DMS153 treated with DMSO at 0.1 percent for 48 hours (cell line): ENCODE results near the gene NEURL2.
"Not testable (repeated sequence)": the region's sequence is repeated elsewhere in the genome, so short reads cannot be mapped to it uniquely, and the experiment has no call there.

ENCODE experiments used
- DNase-seq: peaks from one replicate; lab custom pipeline; 2025; ENCODE audit not compliant: unreplicated experiment; lab: John Stamatoyannopoulos, UW

The NEURL2 gene

DNA sequence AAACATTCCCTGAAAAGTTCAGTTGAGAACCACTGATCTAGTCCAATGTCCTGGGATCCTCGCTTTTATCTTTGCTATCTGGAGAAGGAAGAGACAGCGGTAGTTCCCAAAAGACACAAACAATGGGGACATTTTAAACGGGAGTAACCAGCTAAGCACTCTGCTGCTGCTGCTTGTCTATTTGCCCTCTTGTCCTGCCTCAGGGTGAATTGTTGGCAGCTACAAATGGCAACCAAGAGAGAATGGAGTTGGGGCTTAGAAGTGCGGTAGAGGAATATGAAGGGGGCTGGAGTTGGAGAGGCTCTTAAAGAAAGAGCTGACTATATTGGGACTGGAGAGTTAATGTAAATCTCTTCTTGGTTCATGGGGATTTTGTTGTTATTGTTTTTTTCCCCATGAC lies 16.4 kb downstream of the NEURL2 start:
- no peak for DNase-seq

DNA sequence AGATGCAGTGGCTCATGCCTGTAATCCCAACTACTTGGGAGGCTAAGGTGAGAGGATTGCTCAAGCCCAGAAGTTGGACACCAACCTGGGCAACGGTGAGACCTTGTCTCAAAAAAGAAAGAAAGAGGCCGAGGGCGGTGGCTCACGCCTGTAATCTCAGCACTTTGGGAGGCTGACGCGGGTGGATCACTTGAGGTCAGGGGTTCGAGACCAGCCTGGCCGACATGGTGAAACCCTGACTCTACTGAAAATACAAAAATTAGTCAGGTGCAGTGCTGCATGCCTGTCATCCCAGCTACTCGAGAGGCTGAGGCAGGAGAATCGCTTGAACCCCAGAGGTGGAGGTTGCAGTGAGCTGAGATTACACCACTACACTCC lies 16.9 kb downstream of the NEURL2 start:
- not testable (repeated sequence) for DNase-seq

DNA sequence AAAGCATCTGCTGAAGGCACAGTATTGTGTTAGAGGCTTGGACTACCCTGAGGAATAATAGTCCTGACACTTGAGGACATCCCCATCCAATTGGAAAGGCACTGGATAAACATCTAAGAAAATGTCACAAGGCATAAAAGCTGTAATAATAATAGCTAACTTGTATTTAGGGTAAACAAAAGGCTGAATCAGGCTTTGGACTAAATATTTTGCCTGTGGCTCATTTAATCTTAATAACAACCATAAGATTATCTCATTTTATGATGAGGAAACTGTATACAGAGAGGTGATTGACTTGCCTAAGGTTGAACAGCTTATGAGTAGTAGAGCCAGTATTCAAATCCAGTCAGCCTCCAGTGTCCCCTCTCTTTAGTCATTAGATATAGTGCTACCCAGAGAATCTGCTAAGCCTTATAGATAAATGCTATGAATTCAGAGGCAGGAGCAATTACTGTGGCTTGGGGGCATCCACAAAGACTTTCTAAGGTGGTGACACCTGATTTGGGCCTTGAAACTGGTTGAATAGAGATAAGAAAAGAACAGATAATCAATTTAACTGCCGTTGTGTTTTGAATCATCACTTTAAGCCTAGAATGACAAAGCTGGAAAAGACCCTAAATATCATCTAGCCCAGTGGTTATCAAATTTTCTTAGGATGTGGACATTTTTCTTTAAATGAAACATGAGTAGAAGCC lies 17.5 kb downstream of the NEURL2 start:
- no peak for DNase-seq

DNA sequence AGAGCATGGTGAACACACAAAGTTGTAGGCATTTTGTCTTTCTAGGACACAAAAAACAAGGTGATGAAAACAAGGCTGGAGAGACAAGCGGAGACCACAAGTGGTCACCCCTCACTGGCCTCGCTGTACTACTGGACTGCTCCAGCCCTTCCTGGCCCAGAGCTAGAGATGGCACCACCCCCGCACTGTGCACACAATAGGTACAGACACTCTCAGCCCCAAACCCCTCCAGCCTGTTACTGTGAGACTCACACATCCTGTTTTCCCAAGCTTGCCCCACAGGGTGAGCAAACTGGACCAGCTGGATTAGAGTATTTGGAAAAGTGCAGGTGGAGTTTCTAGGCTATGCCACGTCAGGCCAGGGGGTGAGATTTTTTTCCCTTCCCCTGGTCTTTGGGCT lies 18.4 kb downstream of the NEURL2 start:
- no peak for DNase-seq

DNA sequence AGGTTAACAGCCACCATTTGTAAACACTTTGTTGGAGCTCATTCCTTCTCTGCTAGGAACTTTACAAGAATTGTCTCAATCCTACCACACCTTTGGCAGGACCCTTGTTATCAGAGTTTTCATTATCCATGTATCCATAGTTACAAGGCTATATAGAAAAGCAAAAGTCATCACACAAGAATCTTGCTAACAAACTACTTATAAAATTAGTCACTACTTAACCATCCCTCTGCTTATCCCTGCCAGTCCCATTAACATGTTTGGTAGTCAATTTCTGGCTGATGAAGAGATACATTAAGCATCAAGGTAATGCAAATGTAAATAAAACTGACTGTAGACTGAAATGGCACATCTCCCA lies 23.2 kb downstream of the NEURL2 start:
- DNase-seq = no peak

- DNase-seq = no peak
Measured at GRCh38 chr20:45867136-45867818, 23.7 kb downstream of the NEURL2 start.

DNA sequence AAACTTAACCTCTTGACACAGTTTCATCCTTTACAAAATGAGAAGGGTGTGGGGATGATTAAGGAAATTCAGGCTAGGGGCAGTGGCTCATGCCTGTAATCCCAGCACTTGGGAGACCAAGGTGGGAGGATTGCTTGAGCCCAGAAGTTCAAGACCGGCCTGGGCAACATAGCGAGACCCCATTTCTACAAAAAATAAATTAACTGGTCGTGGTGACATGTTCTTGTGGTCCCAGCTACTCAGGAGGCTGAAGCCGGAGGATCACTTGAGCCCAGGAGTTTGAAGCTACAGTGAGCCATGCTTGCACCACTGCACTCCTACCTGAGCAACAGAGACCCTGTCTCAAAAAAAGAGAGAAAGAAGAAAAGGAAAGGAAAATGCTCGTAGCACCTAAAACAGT lies 24.6 kb downstream of the NEURL2 start:
- DNase-seq = no peak

GRCh38 chr20:45863543-45864470 lies 27.2 kb downstream of the NEURL2 start:
- DNase-seq = peak; percentile 14

- peak; percentile 15 for DNase-seq
Measured at GRCh38 chr20:45861221-45862075, 29.6 kb downstream of the NEURL2 start.

DNA sequence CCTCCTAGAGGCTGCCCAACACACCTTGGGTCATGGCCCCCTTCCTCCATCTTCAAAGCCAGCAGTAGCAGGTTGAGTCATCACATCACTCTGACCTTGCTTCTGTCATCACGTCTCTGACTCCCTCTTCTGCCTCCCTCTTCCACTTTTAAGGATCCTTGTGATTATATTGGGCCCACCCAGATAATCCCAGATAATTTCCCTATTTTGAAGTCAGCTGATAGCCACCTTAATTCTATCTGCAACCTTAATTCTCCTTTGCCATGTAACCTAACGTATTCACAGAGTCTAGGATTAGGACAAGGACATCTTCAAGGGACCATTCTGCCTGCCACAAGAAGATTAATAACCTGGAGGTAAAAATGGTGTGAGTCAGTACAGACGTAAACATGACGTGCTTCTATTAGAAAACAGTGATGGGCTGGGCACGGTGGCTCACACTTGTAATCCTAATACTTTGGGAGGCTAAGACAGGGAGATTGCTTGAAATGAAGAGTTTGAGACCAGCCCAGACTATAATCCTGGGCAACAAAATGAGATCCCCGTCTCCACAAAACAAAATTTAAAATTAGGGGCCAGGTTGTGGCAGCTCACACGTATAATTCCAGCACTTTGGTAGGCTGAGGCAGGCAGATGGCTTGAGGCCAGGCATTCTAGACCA lies 30.3 kb downstream of the NEURL2 start:
- no peak for DNase-seq

DNA sequence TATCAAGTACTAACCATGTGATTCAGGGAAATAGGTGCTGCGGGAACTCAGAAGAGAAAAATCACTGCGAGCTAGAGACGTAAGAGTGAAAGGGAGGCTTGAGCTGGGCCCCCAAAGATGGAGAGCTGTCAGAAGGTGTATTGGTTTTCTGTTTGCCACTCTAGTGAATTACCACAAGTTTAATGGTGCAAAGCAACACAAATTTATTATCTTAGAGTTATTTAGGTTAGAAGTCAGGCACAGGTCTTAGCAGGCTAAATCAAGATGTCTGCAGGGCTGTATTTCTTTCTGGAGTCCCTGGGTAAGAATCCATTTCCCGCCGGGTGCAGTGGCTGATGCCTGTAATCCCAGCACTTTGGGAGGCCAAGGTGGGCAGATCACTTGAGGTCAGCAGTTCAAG lies 31.1 kb downstream of the NEURL2 start:
- no peak for DNase-seq

DNA sequence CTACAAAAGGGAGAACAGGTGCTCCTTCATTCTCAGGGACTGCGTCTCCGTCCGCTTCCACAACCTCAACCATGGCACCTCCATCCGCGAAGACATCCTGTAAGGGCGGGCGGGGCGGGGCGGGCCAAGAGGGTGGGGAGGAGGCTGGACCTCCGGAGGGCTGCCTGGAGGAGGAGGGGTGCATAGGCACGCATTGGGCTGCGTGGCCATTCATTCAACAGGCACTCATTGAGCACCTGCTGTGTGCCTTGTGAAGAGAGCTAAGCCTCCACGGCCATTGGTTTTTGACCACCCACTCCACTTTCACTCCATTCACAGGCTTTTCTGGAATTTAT lies 33.2 kb downstream of the NEURL2 start:
- no peak for DNase-seq

DNA sequence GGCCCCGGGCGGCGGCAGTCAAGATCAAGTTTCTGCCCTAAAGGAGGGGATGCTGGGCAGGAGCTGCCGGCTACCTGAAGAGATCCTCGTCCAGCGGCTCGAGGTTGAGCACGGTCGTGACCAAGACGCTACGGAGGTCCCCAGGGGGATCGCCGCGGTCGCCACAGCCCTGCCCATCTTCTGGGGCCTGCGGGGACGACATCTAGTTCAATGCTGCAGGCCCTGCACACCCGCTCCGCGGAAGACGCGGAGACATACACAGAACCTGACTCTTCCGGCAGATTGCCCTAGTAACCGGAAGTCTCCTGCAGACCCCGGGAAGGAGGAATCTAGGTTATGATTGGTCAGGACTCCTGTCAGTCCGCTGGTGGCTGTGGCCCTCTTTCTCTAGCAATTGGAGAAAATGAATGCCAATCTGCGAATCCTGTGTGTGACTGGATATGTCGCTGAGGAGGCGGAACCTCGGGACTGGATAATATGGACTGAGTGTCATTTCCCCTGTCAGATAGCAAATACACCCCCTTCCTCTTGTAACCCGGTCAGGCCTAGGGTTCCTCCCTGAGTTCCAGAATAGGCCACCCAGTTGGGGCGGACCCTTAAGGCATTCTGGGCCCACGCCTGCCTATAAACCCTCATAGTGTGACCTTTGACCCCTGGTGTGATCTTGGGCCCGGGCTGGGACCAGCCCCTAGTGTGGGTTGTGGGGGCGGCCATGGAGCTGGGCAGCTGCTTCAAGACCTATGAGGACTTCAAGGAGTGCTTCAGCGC lies 33.7 kb downstream of the NEURL2 start, which contains the start of the genes ACOT8 and ZSWIM3:
ACOT8 (minus strand) TSS at position 279 of the 768 bp plus-strand sequence; CDS start at position 202, 77 bp downstream.
ZSWIM3 (plus strand) TSS at position 501 of the 768 bp plus-strand sequence; CDS start at position 713, 212 bp downstream.
- peak; percentile 98 for DNase-seq

DNA sequence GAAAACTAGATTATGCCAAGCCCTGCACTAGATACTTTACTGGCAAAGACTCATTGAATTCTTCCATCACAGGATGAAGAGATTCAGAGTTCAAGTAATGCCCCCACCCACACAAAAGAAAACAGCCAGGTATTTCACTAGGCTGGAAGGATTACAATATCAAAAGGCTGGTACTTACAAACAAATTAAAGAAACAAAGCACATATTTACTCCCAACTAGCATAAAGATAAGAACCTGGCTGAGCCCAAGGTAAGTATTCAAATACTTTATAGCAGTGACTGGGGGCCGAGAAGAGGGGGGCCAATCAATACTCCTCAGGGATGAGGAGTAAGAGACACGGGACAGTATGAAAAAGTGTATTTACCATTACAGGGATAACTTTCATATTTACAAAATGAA lies 37.5 kb downstream of the NEURL2 start:
- DNase-seq = no peak

DNA sequence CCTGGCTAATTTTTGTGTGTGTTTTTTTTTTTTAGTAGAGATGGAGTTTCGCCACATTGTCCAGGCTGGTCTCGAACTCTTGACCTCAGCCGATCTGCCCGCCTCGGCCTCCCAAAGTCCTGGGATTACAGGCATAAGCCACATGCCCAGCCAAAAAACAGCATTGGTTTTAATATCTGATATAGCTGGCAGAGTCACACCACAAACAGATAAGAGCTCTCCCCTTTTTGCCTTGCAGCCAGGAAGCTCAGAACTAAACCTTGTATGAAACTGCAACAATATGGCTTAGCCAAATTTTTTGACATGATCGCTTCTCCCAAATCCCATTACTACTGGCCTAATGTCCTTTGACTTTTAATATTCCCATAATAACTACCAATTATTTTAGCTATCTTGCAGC lies 38.7 kb downstream of the NEURL2 start:
- DNase-seq = no peak

DNA sequence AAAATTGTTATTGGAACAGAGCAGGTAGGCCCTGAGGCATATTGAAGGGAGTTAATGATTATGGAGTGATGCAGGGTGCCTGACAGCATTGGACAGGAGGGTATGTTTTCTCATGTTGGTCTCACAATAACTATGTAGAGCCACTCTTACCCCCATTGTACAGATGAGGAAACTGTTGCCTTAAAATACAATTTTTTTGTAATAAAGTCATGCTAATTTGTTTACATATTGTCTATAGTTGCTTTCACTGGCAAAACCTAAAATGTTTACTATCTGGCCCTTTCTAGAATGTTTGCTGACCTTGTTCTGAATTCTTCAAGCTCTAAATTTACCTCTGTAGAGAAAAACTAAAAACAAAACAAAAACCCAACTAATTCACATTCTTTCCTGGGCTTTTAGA lies 39.5 kb downstream of the NEURL2 start:
- DNase-seq = no peak

DNA sequence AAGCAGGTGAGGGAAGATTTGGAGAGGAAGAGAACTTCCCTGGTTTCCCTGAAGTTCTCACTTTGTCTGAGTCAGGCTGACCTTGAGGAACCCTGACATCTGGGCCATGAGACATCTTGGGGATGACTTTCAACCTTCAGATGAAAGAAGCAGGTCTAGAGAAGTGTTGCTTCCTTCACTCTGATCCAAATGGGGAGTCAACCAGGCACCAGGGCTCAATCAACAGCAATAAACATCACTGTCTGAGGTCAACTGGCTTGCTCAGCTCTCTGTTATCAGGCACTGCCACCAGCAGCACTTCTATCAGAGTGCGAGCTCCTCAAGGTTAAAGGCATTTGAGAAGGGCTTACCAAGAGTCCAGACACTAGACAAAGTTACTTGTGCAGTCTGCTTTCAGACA lies 40.1 kb downstream of the NEURL2 start:
- no peak for DNase-seq

GRCh38 chr20:45850238-45850637 lies 40.8 kb downstream of the NEURL2 start:
- DNase-seq = no peak

DNA sequence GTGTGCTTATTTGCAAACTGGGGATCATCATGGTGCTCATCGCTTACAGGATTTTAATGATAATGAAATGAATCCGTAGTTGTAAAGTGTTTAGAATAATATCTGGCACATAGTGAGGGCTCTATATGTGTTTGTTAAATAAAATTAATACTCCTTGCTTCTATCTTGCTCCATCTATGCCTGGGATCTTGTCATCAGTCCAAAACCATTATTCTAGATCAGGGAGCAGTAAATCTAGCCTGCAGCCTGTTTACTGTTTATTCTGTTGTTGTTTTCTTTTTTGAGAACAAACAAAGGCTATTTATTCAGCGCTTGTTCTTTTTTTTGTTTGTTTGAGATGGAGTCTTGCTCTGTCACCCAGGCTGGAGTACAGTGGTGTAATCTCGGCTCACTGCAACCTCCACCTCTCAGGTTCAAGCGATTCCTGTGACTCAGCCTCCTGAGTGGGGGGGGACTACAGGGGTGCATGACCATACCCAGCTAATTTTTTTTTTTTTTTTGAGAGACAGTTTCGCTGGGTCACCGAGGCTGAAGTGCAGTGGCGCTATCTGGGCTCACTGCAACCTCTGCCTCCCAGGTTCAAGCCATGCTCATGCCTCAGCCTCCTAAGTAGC lies 41.9 kb downstream of the NEURL2 start:
- DNase-seq = no peak
